CD4-positive, alpha-beta T cell treated with Interleukin-4 for 4 hours (primary cell): Measurements from ENCODE around the gene UNG.
A peak's percentile ranks its signal among the peaks of the same experiment; 100 is the strongest.
"Not testable (repeated sequence)": the region's sequence is repeated elsewhere in the genome, so short reads cannot be mapped to it uniquely, and the experiment has no call there.

Experiments used
- DNase-seq: peaks from one replicate; pipeline ENCODE4 v3.0.0-alpha.2; 2020

Gene UNG

GRCh38 chr12:109097435-109098182 lies at the start of gene UNG:
Gene UNG, plus strand, starts transcription at chr12:109097597. Its CDS starts 83 bp downstream, at chr12:109097680.
- DNase-seq = peak; percentile 96

GRCh38 chr12:109048706-109049105 lies 48.7 kb upstream of the UNG start:
- not testable (repeated sequence) for DNase-seq

GRCh38 chr12:109049794-109050193 lies 47.6 kb upstream of the UNG start:
- DNase-seq = not testable (repeated sequence)

- DNase-seq = no peak
These were observed 45.3 kb upstream of the UNG start for GRCh38 chr12:109052097-109052413.

- peak; percentile 84 for DNase-seq
These were observed 44.7 kb upstream of the UNG start, which contains the start of gene USP30 for GRCh38 chr12:109052414-109053323. Gene USP30, plus strand, starts transcription at chr12:109052576. Its CDS starts 103 bp downstream, at chr12:109052679.

GRCh38 chr12:109053382-109054123 lies 43.8 kb upstream of the UNG start:
- peak; percentile 74 for DNase-seq

- not testable (repeated sequence) for DNase-seq
These were observed 43.3 kb upstream of the UNG start for GRCh38 chr12:109054124-109054513.

GRCh38 chr12:109054520-109054919 lies 42.9 kb upstream of the UNG start:
- DNase-seq = no peak

GRCh38 chr12:109056891-109057290 lies 40.5 kb upstream of the UNG start:
- no peak for DNase-seq

GRCh38 chr12:109057376-109057775 lies 40.0 kb upstream of the UNG start:
- no peak for DNase-seq

GRCh38 chr12:109058773-109059172 lies 38.6 kb upstream of the UNG start:
- DNase-seq = no peak

- no peak for DNase-seq
These were observed 33.3 kb upstream of the UNG start for GRCh38 chr12:109064143-109064542.

GRCh38 chr12:109065154-109065852 lies 32.1 kb upstream of the UNG start:
- no peak for DNase-seq

GRCh38 chr12:109065853-109066193 lies 31.6 kb upstream of the UNG start:
- no peak for DNase-seq

- DNase-seq = no peak
These were observed 27.8 kb upstream of the UNG start for GRCh38 chr12:109069307-109070271.

- no peak for DNase-seq
These were observed 22.5 kb upstream of the UNG start for GRCh38 chr12:109074866-109075265.

GRCh38 chr12:109082751-109083150 lies 14.6 kb upstream of the UNG start:
- DNase-seq = no peak

GRCh38 chr12:109084425-109084824 lies 13.0 kb upstream of the UNG start:
- no peak for DNase-seq

- DNase-seq = no peak
These were observed 11.8 kb upstream of the UNG start for GRCh38 chr12:109085590-109085989.

- DNase-seq = no peak
These were observed 10.1 kb upstream of the UNG start for GRCh38 chr12:109087250-109087649.

- no peak for DNase-seq
These were observed 8.6 kb upstream of the UNG start for GRCh38 chr12:109088818-109089217.

- no peak for DNase-seq
These were observed 7.7 kb upstream of the UNG start for GRCh38 chr12:109089683-109090082.
